ENCODE results near the gene ZSWIM3. TPM values are rescaled to one million over a fixed set of nuclear protein-coding genes. Genes with fewer than 3 reads are reported as not detected.

The ZSWIM3 gene
- total and polyA plus RNA-seq, 2 of the 13 experiments (the other 11 are each of a cell fraction or from before 2014, with no cell fraction given) = 5.2 to 5.8 TPM

- TF ChIP-seq CBX1 (IDR thresholded peaks at IDR 0.05; ENCODE audit: low read depth) = no peak
- TF ChIP-seq ZNF335 (CRISPR knock-in tag; IDR thresholded peaks at IDR 0.05) = no peak
- no peak for TF ChIP-seq HNF1B (CRISPR knock-in tag; IDR thresholded peaks at IDR 0.05)
- no peak for TF ChIP-seq TMF1 (CRISPR knock-in tag; IDR thresholded peaks at IDR 0.05; ENCODE audit: low read depth)
- TF ChIP-seq CC2D1A (CRISPR knock-in tag; IDR thresholded peaks at IDR 0.05) = no peak
- 0 out of 2 replicates have a peak, but pooled peaks have one; percentile 53 for TF ChIP-seq ZNF672 (CRISPR knock-in tag; IDR thresholded peaks at IDR 0.05)
- no peak for TF ChIP-seq GRHL1 (CRISPR knock-in tag; conservative IDR thresholded peaks at IDR 0.05)
- 0 out of 2 replicates have a peak, but pooled peaks have one; percentile 34 for TF ChIP-seq TARDBP (CRISPR knock-in tag; IDR thresholded peaks at IDR 0.05)
- no peak for TF ChIP-seq ZNF101 (CRISPR knock-in tag; IDR thresholded peaks at IDR 0.05; ENCODE audit: borderline replicate concordance, low read depth)
- no peak for TF ChIP-seq MTERF4 (CRISPR knock-in tag; IDR thresholded peaks at IDR 0.05)
- no peak for TF ChIP-seq KLF6 (CRISPR knock-in tag; IDR thresholded peaks at IDR 0.05)
- TF ChIP-seq ZBTB3 (CRISPR knock-in tag; IDR thresholded peaks at IDR 0.05; ENCODE audit: borderline replicate concordance, low read depth) = no peak
- TF ChIP-seq ZNF280D (CRISPR knock-in tag; IDR thresholded peaks at IDR 0.05) = no peak
- no peak for TF ChIP-seq ZBTB38 (CRISPR knock-in tag; IDR thresholded peaks at IDR 0.05)
- no peak for TF ChIP-seq CENPBD1 (CRISPR knock-in tag; IDR thresholded peaks at IDR 0.05; ENCODE audit: borderline replicate concordance, low read depth)
- TF ChIP-seq ZNF670 (CRISPR knock-in tag; IDR thresholded peaks at IDR 0.05; ENCODE audit: borderline replicate concordance) = no peak
- TF ChIP-seq PBX2 (CRISPR knock-in tag; IDR thresholded peaks at IDR 0.05) = no peak
- no peak for TF ChIP-seq ZNF10 (CRISPR knock-in tag; IDR thresholded peaks at IDR 0.05; ENCODE audit: borderline replicate concordance, low read depth)
- TF ChIP-seq BCL3 (CRISPR knock-in tag; IDR thresholded peaks at IDR 0.05) = 0 out of 2 replicates have a peak, but pooled peaks have one; percentile 35
- TF ChIP-seq CHCHD3 (CRISPR knock-in tag; IDR thresholded peaks at IDR 0.05) = no peak
Observed at GRCh38 chr20:45883100-45883469, 25.7 kb downstream of the ZSWIM3 start (continued).

All from HepG2 (cell line).